ENCODE data around the gene SHB.

DNA sequence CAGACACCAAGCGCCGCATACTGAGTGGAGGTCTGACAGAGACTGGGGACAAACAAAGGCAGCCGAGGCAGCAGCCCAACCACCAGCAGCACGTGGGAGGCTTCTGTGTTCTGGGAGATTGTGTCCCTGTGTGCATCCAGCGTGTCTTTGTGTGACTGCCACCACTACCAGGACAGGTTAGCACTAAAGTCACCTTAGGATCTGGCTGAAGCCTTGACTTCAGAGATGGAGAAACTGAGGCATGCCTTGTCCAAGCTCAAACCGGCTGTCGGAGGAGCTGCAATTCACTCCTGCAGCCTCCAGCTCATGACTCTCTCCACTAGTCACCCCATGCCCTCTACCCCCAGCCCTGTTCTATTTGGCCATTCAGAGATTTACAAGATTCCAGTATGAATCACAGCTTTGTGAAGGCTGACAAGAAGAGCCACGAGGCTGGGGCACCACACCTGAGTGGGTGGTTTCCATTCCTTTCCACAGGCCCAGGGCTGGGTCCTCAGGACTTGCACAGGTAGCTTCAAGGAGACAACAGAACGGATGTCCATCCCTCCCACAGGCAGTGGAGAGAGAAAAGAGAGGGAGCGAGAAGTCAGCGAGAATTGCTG lies 69.3 kb downstream of the SHB start:
- TF ChIP-seq, protein P1, sequence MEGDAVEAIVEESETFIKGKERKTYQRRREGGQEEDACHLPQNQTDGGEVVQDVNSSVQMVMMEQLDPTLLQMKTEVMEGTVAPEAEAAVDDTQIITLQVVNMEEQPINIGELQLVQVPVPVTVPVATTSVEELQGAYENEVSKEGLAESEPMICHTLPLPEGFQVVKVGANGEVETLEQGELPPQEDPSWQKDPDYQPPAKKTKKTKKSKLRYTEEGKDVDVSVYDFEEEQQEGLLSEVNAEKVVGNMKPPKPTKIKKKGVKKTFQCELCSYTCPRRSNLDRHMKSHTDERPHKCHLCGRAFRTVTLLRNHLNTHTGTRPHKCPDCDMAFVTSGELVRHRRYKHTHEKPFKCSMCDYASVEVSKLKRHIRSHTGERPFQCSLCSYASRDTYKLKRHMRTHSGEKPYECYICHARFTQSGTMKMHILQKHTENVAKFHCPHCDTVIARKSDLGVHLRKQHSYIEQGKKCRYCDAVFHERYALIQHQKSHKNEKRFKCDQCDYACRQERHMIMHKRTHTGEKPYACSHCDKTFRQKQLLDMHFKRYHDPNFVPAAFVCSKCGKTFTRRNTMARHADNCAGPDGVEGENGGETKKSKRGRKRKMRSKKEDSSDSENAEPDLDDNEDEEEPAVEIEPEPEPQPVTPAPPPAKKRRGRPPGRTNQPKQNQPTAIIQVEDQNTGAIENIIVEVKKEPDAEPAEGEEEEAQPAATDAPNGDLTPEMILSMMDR (IDR thresholded peaks at IDR 0.05): no peak
- no peak for TF ChIP-seq POLR2A (IDR thresholded peaks at IDR 0.05)

Measured in thyroid gland (tissue), 4 donors.